GM19099 (cell line): ENCODE measurements around the gene NIPAL3.

Experiments used
- POLR2A ChIP-seq: IDR thresholded peaks from 3 replicates; pipeline ENCODE4 v1.6.1; 2011; ENCODE audit warnings: low read depth; ENCODE audit not compliant: insufficient read length; ENCODE audit errors: extremely low read depth

NIPAL3 gene

DNA sequence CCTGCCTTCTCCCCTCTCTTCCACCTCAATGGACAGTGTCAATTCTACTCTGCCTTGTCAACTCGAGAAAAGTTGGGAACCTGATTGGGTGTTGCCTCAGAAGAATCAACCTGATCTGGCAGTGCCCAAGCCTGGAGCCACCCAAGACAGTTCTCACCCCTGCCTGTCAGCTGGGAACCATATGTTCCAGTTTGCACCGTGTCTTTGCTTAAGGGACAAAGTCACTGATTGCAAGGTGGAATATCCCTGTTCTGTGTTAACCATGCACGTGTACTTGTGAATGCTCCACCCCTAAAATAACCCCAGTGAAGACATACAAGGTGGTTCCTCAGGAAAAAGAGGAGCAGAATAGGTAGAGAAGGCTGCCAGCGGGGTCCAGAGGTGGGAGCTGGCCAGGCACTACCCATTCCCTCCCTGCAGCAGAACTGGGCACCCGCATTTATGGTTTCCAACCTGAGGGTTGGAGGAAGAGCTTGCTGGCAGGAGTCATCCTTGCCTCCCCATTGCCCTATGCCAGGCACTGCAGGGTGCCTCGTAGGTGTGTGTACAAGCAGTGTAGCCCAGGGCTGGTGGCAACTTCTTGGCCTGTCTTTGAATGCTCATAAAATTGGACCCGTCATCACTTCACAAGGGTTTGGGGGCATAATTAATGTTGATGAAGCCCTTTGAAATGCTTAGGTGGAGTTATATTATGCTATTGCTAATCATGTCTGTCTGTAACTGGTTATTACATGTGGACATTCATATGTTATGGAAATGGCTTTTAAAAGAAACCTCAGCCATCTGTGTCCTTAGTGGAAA lies 11.3 kb downstream of the NIPAL3 start:
- TF ChIP-seq POLR2A, result no peak

GRCh38 chr1:24427545-24427862 lies 11.9 kb downstream of the NIPAL3 start:
- no peak for TF ChIP-seq POLR2A

- no peak for TF ChIP-seq POLR2A
These were observed 20.3 kb downstream of the NIPAL3 start for GRCh38 chr1:24435782-24436365.

DNA sequence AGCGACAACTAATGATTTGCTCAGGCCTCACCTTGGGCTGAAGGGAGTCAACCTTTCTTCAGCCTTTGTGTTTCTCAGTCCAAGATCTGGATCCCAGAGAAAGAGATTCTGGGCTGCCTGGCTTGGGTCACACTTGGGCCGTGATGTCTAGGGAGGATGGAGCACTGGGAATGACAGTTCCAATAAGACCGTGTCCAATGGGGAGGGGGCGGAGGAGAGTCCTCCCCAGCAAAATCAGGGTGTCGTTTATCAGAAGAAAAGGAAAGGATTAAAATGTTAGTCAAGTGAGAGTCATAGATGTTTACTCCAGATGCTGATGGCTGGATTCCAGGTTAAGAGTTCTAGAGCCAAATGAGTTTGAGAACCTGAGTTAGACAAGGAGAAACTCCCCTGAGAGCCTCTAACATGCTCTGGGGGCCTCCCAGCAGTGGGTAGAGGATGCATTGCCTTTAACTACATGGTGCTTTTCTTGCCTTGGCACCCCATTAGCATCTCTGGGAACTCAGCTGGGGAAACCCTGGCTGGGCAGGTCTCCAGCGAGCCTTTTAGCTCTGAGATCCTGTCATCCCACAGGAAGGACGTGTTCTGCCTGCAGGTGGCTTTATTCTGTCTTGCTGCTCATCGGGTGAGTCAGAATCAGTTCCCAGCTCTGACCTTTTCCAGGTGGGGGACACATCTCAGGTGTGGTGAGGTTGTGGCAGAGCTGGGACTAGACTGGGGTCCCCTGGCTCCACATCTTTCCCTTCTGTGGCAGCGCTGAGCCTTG lies 22.2 kb downstream of the NIPAL3 start:
- TF ChIP-seq POLR2A, result no peak

DNA sequence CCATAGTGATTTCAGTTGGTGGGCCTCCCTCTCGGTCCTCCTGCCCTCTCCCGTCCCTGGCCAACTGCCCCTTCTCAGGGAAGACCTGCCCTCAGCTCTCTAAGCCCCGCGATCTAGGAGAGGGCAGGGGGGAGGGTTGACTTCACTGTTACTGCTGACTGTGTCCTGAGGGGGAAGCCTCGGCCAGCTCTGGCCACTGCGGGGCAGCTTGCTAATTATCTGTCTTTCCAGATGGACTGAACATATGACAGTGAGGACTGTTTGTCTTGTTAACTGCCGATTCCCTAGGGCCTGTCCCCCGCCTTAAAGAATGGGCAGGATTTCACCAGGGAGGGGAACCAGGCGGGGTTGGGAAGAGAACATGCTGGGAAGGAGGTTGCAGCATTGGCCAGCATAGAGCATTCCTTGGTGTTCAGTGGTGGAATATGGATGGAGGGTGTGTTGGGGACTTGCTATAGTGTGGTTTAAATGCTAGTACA lies 22.9 kb downstream of the NIPAL3 start:
- TF ChIP-seq POLR2A, result no peak

DNA sequence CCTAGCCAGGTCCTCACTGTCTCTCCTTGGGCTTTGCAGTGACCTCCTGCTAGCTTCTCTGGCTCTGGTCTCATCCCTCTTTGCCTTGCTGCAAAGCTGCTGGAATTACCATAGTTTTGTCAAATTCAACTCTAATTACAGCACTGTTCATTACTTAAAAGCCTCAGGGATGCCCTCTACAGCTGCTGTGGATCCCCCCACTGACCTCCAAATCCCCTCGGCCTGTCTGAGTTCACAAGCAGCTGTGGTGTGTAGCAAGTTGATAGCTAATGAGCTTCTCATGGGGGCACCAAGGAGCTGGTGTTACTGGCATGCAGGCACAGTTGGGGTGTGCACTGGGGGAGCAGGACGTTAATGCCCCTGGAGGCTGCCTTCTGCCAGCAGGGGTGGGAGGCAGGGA lies 24.8 kb downstream of the NIPAL3 start:
- no peak for TF ChIP-seq POLR2A

DNA sequence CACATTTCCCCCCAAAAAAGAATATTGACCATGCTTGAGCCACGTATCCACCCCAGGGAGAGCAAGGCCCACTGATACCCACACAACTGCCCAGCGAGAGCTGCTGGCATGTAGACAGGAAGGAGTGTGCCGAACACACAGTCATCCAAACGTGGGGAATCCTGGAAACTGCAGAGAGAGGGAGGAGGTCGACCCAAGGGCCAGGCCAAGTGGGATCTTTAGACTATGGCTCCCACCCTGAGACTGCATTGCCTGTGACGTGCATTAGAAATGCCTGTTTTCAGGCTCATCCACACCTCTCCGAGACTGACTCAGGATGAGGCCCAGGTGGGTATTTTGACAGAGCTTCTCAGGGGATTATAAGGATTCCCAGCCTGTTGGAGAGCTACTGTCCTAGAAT lies 25.9 kb downstream of the NIPAL3 start:
- TF ChIP-seq POLR2A, result no peak

DNA sequence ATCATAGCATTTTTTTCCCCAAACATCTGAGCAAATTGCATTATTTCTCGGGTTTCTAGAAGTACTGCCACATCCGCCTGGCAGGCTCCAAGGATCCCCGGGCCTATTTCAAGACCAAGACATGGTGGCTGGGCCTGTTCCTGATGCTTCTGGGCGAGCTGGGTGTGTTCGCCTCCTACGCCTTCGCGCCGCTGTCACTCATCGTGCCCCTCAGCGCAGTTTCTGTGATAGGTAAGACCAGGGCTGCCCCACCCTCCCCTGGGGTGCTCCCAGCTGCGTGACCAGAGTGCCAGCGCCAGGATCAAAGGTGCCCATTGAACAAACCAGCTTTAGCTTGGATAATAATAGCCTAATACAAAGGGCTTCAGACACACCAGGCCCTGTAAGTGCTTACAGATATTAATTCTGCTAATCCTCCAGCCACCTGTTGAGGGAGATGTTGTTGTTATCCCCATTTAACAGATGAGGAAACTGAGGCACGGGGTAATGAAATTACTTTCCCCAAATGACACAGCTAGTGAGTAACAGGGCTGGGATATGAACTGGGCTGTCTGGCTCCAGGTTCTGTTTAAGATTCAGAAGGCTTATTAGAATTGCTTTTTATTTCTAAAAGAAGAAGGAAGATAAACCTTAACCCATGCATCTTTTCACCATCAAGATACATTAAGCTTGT lies 26.5 kb downstream of the NIPAL3 start:
- no peak for TF ChIP-seq POLR2A

GRCh38 chr1:24442764-24443163 lies 27.2 kb downstream of the NIPAL3 start:
- no peak for TF ChIP-seq POLR2A

- no peak for TF ChIP-seq POLR2A
These were observed 27.6 kb downstream of the NIPAL3 start for GRCh38 chr1:24443241-24443656.

DNA sequence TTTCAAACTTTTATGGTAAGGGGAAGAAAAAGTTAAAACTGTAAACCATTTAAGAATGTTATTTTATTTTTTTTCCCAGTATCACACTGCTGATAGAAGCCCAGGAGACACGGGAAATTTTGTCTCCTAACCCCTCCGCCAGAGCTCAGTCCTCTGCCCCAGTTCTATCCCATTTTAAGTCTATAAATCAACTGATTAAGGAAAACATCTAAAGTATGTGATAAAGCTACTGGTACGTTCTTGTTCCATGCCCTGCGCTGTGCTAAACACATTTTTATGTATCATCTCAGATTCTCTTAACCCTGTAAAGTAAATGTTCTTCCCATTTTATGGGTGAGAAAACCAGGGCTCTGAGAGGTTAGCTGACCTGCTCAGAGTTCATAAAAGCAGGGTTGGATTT lies 34.7 kb downstream of the NIPAL3 start:
- no peak for TF ChIP-seq POLR2A

GRCh38 chr1:24450857-24451397 lies 35.3 kb downstream of the NIPAL3 start:
- TF ChIP-seq POLR2A, result no peak

GRCh38 chr1:24451746-24452145 lies 36.1 kb downstream of the NIPAL3 start:
- no peak for TF ChIP-seq POLR2A

GRCh38 chr1:24452922-24453485 lies 37.4 kb downstream of the NIPAL3 start:
- TF ChIP-seq POLR2A, result no peak

DNA sequence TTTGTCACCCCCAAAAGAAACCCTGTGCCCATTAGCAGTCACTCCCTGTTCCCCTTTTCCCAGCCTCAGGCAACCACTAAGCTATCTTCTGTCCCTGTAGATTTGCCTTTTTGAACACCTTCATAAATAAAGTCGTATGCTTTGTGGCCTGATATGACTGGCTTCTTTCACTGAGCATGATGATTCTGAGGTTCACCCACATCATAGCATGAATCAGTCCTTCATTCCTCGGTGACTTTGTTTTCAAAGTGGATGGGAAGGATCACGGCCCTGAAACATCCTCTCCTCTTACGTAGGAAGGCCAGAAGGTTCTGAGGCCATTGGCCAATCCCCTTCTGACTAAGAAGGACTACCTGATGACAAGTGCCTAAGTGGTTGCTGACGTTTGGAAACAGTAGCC lies 39.1 kb downstream of the NIPAL3 start:
- TF ChIP-seq POLR2A, result no peak
